Pons (tissue), 1 donor: ENCODE results near the gene GLA.

ENCODE experiments used
- DNase-seq: peaks from one replicate; pipeline ENCODE4 v3.0.0-alpha.2; 2016; ENCODE audit warnings: low spot score

The GLA gene

DNA sequence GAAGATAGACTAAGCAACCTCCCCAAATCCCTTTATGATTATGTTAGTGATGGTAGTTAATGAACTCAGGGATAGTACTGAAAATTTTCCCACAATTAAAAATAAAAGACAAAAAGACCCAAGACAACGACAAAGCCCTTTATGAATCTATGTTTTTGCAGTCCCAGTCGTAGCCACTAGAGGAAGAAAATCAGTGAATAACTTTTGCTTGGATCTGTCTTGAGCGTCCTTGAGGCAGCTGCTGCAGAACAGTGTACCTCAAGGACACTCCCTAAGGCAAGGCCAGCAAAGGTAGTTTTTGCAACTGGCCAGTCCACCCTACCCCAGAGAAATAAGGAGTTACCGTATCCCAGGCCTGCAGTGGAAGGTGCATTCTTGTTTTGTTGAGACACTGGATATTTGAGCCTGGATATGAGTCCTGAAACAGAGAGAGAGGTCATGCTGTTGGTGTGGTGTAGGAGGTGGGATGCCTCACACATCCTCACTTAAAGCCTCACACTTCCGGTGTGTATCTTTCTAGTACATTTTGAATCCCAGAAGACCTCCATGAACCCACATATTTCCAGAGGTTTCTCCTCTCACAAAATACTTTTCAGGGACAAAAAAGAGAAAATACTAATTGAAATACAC lies 50.4 kb downstream of the GLA start:
- no peak for DNase-seq

DNA sequence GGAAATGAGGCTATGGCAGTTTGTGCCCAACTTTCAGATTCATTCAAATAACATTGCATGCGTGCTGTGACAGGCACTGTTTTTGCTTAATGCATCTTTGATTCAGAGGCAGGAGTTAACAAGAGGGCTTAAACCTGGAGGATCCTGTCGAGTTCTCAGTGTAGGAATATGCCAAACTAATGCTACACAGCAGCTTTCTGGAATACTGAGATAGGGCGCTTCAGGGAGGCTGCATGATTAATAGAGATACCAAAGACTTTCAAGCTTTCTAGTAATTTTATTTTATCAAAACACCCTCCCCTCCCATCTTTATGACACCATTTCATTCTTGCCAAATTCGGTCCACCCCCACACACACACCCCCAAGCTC lies 58.5 kb downstream of the GLA start:
- DNase-seq: no peak

DNA sequence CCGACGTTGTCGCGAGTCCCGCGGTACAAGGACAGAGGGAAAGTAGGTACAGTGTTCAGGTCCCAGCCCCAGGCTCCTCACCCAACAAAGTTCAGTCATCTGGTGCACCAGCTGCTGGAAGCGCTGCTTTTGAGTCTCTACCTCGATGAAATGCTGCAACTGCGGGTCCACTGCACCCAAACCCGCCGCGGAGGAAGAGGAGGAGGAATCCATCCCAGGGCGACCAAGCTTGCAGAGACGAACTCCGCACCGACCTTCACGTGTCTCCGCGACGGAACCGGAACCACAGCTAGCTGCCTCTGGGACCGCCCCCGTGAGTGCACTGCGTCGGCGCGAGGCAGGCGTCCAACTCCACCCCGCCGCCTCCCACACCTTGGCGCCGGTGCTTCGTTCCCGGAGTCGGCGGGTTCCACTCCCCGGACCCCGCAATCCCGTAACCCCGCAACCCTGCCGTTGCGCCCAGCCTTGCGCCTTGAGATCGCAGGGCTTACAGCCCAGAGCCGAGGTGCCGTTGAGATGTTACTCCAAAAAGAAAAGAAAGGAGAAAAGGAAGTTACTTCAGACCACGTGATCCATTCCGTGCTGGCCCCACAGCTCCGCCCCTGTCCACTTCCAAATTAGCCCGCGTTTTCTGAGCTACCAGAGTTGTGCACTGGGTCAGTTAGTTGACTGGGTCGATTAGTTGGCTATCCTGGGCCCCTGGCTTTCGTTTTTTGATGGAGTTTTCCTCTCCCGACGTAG lies 59.1 kb downstream of the GLA start, which contains the start of gene TIMM8A:
Gene TIMM8A (minus strand): TSS at position 291 of the 741 bp plus-strand sequence. CDS start 78 bp downstream, at position 213.
- DNase-seq: peak; percentile 53

DNA sequence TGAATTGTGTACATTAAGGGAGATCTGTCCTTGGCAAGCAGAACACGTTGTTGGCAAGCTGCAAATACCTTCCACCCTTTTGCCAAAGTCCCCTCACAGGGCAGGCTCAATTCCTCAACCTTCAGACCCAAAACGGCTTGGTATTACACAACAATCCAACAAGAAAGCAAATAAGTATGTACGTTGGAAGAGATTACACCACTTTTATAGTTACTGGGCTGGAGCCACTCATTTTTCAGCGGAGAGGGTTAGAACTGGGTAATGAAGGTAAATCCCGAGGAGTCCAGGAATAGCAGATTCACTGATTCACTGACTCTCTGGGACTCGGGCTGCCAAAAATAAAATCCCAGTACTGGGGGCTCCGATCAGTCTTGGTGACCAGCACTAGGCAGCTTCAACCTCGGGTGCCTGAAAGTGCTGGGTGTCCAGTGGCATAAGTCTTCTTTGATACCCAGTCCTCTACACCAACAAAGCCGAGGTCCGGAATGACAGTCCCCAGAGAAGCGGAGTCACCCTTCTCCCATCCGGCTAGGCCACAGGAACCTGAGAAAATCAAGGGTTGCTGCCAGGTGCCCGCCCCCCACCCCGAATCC lies 59.8 kb downstream of the GLA start:
- DNase-seq: no peak
